HepG2 (cell line): ENCODE results near the gene SLC25A38. TPM values are rescaled to one million over a fixed set of nuclear protein-coding genes. Genes with fewer than 3 reads are reported as not detected.

ENCODE experiments used
- ATF7 ChIP-seq, 2 experiments: fragments of 450-650 bp in 1 of 2; sonication (generic) in 1 of 2; formaldehyde crosslinking in 1 of 2; IDR thresholded peaks; 2 replicates each; pipeline versions ENCODE4 v1.4.0 to v1.6.1; 2016 to 2020; ENCODE audit warnings: antibody characterized with exemption in 1 of 2, mild to moderate bottlenecking in 1 of 2, missing genetic modification reagents in 1 of 2
- CREB1 ChIP-seq, 2 experiments: fragments of 450-650 bp in 1 of 2; IDR thresholded peaks; 2 replicates each; pipeline ENCODE4 v1.6.1; 2016 to 2017; ENCODE audit warnings: control low read depth in 1 of 2, mild to moderate bottlenecking in 1 of 2, missing compliant biosample characterization in 1 of 2, missing genetic modification characterization in 1 of 2
- DPF2 ChIP-seq: sonication (generic); formaldehyde crosslinking; IDR thresholded peaks from 2 replicates; pipeline ENCODE4 v1.4.0; 2020; ENCODE audit warnings: mild to moderate bottlenecking, low read depth, missing genetic modification reagents, borderline replicate concordance
- ERF ChIP-seq: IDR thresholded peaks from 2 replicates; pipeline ENCODE4 v1.6.1; 2018; ENCODE audit warnings: missing biosample characterization, missing genetic modification reagents
- MAFG ChIP-seq: sonication (generic); formaldehyde crosslinking; IDR thresholded peaks from 2 replicates; pipeline ENCODE4 v1.5.1; 2020; ENCODE audit warnings: mild to moderate bottlenecking, missing genetic modification reagents
- RCOR2 ChIP-seq: IDR thresholded peaks from 2 replicates; pipeline ENCODE4 v1.6.1; 2016; ENCODE audit warnings: missing biosample characterization, missing genetic modification reagents
- U2AF2 ChIP-seq: fragments of 200-400 bp; formaldehyde crosslinking; IDR thresholded peaks from 2 replicates; pipeline ENCODE4 v1.6.1; 2017; ENCODE audit warnings: low read depth, mild to moderate bottlenecking, low read length
- ZNF224 ChIP-seq: sonication (generic); formaldehyde crosslinking; IDR thresholded peaks from 2 replicates; pipeline ENCODE4 v1.5.0; 2020; ENCODE audit warnings: mild to moderate bottlenecking, missing genetic modification reagents
- ZNF333 ChIP-seq: sonication (generic); formaldehyde crosslinking; IDR thresholded peaks from 2 replicates; pipeline ENCODE4 v1.4.0; 2020; ENCODE audit warnings: mild to moderate bottlenecking, missing genetic modification reagents, borderline replicate concordance
- ZNF670 ChIP-seq: sonication (generic); formaldehyde crosslinking; IDR thresholded peaks from 2 replicates; pipeline ENCODE4 v1.8.0; 2022; ENCODE audit warnings: mild to moderate bottlenecking, missing genetic modification reagents, borderline replicate concordance
- ZSCAN12 ChIP-seq: sonication (generic); formaldehyde crosslinking; IDR thresholded peaks from 2 replicates; pipeline ENCODE4 v1.9.0; 2021; ENCODE audit warnings: mild to moderate bottlenecking, missing genetic modification reagents
- polyA plus RNA-seq, 8 experiments: library from polyadenylated mRNA; depleted of rRNA in 3 of 8; stranded (reverse) in 7 of 8; unstranded in 1 of 8; fragments of >200 nt; fragmentation: Illumina TruSeq in 4 of 8; extraction: Trizol in 4 of 8; gene quantifications; 2 replicates each; pipeline versions ENCODE4 v1.2.1 to v1.2.3, GENCODE V29; 2011 to 2016; ENCODE audit warnings: low read depth in 4 of 8, missing spikeins in 1 of 8, mixed read lengths in 1 of 8; ENCODE audit not compliant: insufficient read depth in 1 of 8
- total RNA-seq, 5 experiments: library from RNA; depleted of rRNA; stranded (reverse); fragments of >200 nt; fragmentation: Illumina TruSeq; extraction: Trizol; gene quantifications; 2 replicates each; pipeline ENCODE4 v1.2.3, GENCODE V29; 2016; ENCODE audit warnings: low read depth in 1 of 5
- TF ChIP-seq, protein P1 (sequence below): sonication (generic); formaldehyde crosslinking; IDR thresholded peaks from 2 replicates; pipeline ENCODE4 v1.5.0; 2020; ENCODE audit warnings: missing genetic modification reagents, mild to moderate bottlenecking, borderline replicate concordance
- TF ChIP-seq, protein P2 (sequence below): sonication (generic); formaldehyde crosslinking; IDR thresholded peaks from 2 replicates; pipeline ENCODE4 v1.5.1; 2020; ENCODE audit warnings: mild to moderate bottlenecking, missing genetic modification reagents, moderate library complexity
- TF ChIP-seq, protein P3 (sequence below): sonication (generic); formaldehyde crosslinking; IDR thresholded peaks from 2 replicates; pipeline ENCODE4 v1.9.0; 2022; ENCODE audit warnings: low read depth, missing genetic modification reagents
- TF ChIP-seq, protein P4 (sequence below): IDR thresholded peaks from 2 replicates; pipeline ENCODE4 v1.6.1; 2016; ENCODE audit warnings: missing compliant biosample characterization, missing genetic modification reagents, borderline replicate concordance
- TF ChIP-seq, protein P5 (sequence below): sonication (generic); formaldehyde crosslinking; IDR thresholded peaks from 2 replicates; pipeline ENCODE4 v1.9.0; 2021; ENCODE audit warnings: missing genetic modification reagents, borderline replicate concordance

The SLC25A38 gene
- total and polyA plus RNA-seq, 2 of the 13 experiments (the other 11 are each of a cell fraction or from before 2014, with no cell fraction given) = 32.5 to 35.4 TPM

DNA sequence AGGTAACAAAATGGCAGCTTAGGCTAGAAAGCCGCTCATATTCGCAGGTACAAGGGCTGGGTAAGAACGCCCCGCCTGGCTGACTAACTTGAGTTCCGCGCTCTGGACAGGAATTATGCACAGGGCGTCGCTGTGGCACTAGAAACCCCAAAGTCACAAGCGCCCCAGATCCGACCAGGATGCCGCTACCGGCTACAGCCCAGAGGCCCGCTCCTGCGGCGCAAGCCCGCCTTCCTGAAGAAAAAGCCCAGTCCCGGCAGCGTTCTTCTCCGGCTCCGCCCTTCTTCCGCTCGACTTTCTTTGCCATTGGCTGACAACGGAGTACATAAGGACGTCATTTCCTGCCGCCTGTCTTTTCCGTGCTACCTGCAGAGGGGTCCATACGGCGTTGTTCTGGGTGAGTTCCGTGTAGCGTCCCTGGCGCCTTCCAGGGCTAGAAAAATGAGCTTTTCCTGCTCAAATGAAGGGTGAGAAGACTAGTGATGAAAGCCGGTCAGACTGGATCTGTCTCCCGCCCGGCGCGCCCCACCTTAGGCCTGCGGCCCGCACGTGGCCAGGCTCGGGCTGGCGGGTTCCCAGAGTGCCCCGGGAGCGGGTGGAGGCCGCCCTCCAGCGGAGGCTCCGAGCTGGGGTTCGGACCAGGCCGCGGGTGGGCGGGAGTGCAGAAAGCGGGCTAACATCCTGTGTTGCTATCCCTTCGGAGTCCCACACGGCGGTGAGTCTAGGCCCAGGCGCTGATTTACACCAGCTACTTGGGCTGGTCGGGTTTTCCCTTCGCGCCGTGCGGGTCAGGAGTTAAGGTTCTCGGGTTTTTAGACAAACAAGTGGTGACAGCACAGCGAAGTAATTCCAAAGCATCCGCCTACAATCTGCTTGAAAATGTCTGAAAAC is 23.4 kb downstream of the SLC25A38 start, which contains the start of gene RPSA (continued):
- TF ChIP-seq, protein P1, sequence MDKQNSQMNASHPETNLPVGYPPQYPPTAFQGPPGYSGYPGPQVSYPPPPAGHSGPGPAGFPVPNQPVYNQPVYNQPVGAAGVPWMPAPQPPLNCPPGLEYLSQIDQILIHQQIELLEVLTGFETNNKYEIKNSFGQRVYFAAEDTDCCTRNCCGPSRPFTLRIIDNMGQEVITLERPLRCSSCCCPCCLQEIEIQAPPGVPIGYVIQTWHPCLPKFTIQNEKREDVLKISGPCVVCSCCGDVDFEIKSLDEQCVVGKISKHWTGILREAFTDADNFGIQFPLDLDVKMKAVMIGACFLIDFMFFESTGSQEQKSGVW (CRISPR knock-in tag) = no peak
- TF ChIP-seq ZNF333 (CRISPR knock-in tag) (peak; percentile 95), ZNF224 (peak; percentile 78; the same call in 1 of the 2 replicates), ZNF670 (CRISPR knock-in tag) (peak; percentile 93), U2AF2 (no peak), MAFG (CRISPR knock-in tag) (no peak), DPF2 (CRISPR knock-in tag) (no peak), CREB1 (IDR thresholded peaks at IDR 0.05) (peak; percentile 88), CREB1 (CRISPR knock-in tag; IDR thresholded peaks at IDR 0.05) (peak; percentile 97), ZSCAN12 (CRISPR knock-in tag) (peak; percentile 47; the same call in 1 of the 2 replicates), RCOR2 (peak; percentile 3; the same call in 1 of the 2 replicates), ERF (peak; percentile 77; the same call in 1 of the 2 replicates), ATF7 (IDR thresholded peaks at IDR 0.05) (peak; percentile 62), ATF7 (CRISPR knock-in tag; IDR thresholded peaks at IDR 0.05) (peak; percentile 36; the same call in 1 of the 2 replicates)
- TF ChIP-seq, protein P2, sequence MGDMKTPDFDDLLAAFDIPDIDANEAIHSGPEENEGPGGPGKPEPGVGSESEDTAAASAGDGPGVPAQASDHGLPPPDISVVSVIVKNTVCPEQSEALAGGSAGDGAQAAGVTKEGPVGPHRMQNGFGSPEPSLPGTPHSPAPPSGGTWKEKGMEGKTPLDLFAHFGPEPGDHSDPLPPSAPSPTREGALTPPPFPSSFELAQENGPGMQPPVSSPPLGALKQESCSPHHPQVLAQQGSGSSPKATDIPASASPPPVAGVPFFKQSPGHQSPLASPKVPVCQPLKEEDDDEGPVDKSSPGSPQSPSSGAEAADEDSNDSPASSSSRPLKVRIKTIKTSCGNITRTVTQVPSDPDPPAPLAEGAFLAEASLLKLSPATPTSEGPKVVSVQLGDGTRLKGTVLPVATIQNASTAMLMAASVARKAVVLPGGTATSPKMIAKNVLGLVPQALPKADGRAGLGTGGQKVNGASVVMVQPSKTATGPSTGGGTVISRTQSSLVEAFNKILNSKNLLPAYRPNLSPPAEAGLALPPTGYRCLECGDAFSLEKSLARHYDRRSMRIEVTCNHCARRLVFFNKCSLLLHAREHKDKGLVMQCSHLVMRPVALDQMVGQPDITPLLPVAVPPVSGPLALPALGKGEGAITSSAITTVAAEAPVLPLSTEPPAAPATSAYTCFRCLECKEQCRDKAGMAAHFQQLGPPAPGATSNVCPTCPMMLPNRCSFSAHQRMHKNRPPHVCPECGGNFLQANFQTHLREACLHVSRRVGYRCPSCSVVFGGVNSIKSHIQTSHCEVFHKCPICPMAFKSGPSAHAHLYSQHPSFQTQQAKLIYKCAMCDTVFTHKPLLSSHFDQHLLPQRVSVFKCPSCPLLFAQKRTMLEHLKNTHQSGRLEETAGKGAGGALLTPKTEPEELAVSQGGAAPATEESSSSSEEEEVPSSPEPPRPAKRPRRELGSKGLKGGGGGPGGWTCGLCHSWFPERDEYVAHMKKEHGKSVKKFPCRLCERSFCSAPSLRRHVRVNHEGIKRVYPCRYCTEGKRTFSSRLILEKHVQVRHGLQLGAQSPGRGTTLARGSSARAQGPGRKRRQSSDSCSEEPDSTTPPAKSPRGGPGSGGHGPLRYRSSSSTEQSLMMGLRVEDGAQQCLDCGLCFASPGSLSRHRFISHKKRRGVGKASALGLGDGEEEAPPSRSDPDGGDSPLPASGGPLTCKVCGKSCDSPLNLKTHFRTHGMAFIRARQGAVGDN (CRISPR knock-in tag) = peak; percentile 100
- TF ChIP-seq, protein P3, sequence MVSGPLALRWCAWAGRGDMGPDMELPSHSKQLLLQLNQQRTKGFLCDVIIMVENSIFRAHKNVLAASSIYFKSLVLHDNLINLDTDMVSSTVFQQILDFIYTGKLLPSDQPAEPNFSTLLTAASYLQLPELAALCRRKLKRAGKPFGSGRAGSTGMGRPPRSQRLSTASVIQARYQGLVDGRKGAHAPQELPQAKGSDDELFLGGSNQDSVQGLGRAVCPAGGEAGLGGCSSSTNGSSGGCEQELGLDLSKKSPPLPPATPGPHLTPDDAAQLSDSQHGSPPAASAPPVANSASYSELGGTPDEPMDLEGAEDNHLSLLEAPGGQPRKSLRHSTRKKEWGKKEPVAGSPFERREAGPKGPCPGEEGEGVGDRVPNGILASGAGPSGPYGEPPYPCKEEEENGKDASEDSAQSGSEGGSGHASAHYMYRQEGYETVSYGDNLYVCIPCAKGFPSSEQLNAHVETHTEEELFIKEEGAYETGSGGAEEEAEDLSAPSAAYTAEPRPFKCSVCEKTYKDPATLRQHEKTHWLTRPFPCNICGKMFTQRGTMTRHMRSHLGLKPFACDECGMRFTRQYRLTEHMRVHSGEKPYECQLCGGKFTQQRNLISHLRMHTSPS = peak; percentile 54; the same call in 1 of the 2 replicates
- TF ChIP-seq, protein P4, sequence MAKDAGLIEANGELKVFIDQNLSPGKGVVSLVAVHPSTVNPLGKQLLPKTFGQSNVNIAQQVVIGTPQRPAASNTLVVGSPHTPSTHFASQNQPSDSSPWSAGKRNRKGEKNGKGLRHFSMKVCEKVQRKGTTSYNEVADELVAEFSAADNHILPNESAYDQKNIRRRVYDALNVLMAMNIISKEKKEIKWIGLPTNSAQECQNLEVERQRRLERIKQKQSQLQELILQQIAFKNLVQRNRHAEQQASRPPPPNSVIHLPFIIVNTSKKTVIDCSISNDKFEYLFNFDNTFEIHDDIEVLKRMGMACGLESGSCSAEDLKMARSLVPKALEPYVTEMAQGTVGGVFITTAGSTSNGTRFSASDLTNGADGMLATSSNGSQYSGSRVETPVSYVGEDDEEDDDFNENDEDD (CRISPR knock-in tag) = peak; percentile 77; the same call in 1 of the 2 replicates
- TF ChIP-seq, protein P5, sequence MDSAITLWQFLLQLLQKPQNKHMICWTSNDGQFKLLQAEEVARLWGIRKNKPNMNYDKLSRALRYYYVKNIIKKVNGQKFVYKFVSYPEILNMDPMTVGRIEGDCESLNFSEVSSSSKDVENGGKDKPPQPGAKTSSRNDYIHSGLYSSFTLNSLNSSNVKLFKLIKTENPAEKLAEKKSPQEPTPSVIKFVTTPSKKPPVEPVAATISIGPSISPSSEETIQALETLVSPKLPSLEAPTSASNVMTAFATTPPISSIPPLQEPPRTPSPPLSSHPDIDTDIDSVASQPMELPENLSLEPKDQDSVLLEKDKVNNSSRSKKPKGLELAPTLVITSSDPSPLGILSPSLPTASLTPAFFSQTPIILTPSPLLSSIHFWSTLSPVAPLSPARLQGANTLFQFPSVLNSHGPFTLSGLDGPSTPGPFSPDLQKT (CRISPR knock-in tag) = 0 out of 2 replicates have a peak, but pooled peaks have one; percentile 17
